RKO (cell line): Measurements from ENCODE around the gene NPC1.
A peak's percentile ranks its signal among the peaks of the same experiment; 100 is the strongest.
"Not testable (repeated sequence)": the region's sequence is repeated elsewhere in the genome, so short reads cannot be mapped to it uniquely, and the experiment has no call there.

Experiments used
- DNase-seq: peaks from one replicate; pipeline ENCODE4 v3.0.0-alpha.2; 2016; ENCODE audit warnings: low spot score

The NPC1 gene

DNA sequence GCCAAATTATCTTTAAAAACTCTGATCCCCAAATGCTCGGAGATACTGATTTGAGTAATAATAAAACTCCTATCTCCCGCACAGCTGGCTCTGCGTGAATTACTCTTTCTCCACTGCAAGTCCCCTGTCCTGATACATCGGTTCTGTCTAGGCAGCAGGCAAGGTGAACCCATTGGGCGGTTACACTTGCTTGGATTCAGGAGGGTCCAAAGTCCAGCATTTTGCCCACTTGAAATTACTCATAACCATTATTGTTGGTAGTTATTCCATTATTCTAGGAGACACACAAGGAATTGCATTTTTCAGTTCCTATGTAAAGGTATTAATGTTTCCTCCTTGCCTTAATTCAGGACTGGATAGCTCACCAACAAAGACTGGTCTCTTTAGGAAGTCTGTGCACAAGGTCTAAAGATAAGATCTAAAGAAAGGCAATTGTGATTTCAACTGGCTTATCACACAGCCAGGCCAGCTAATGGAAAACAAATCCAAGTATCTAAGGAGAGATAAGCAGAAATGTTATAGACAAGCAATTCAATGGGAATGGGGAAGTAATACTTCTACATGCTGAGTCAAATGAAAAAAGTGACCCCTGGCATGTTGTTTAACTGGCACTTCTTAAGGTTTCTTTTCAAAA lies 23.2 kb upstream of the NPC1 start:
- DNase-seq, result no peak

DNA sequence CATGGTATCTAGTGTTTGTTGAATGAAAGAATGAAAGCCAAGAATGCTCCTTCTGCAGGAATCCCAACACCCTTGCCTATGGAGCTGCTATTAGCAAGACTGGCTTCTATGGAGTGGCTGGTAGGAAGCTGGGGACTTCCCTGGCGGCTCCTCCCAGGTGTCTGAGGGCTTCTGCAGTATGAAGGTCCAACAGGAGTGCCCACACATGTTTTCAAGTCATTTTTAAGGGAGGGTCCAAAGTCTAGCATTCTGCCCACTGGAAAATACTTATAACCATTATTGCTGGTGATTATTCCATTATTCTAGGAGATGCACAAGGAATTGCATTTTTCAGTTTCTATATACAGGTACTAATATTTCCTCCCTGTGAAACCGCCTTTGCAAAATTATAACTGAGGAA lies 21.9 kb upstream of the NPC1 start:
- DNase-seq, result no peak

DNA sequence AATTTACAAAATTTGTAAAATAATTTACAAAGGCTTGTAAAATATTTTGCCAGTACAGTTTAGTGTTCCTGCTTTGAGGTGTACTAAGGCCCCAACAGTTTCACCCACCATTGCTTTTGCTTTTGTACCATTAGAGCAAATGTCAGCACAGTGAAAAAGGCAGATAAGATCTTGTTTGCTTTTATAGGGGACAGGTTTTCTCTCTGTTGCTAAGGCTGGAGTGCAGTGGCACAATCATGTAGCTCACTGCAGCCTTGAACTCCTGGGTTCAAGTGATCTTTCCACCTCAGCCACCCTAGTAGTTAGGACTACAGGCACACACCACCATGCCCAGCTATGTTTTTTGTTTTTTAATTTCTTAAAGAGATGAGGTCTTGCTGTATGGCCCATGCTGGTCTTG lies 19.6 kb upstream of the NPC1 start:
- DNase-seq, result no peak

DNA sequence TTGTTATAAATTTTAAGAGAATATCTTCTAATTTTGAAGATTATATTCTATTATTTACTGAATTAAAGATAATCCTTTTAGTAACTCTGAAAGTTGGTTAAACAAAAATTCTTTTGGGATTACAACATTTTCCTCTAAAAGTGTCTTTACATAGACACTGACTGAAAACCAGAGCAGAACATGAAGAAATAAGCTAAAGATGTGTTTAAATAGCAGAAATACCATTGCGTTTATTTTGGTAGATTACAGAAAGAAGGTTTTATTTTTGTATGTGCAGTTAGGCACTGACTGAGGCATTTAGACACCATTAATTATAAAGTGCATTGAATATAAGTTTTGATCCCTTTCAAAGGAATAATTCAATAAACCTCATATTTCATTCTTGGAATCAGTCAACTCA lies 13.5 kb upstream of the NPC1 start:
- no peak for DNase-seq

DNA sequence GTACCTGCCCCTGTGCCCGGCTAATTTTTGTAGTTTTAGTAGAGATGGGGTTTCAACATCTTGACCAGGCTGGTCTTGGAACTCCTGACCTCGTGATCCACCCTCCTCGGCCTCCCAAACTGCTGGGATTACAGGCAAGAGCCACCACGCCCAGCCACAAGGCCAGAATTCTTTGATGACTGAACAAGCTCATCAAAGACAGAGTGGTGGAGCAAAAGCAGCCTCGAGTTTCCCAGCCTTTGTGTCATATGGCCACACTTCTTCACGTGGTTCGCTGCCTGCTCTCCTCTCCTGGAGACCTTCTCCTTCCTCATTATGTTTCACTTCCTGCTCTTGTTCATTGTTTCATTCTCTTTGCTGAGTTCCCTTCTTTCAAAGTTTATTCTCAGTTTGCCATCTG lies 9.9 kb upstream of the NPC1 start:
- DNase-seq, result no peak

DNA sequence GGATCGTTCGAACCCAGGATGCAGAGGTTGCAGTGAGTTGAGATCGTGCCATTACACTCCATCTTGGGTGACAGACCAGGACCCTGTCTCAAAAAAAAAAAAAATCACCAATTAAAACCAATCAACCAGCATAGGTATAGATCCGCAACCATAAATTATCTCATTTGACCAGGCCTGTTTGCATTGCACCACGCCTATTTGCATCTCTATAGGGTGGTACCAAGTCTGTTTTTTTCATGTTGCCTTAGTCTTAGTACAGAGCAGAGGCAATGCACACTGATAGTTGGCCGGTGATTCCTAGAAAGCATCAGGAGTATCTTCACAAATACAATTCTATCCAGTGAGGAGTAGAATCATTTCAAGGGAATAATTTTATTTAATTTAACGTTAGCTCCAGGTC lies 9.3 kb upstream of the NPC1 start:
- no peak for DNase-seq

DNA sequence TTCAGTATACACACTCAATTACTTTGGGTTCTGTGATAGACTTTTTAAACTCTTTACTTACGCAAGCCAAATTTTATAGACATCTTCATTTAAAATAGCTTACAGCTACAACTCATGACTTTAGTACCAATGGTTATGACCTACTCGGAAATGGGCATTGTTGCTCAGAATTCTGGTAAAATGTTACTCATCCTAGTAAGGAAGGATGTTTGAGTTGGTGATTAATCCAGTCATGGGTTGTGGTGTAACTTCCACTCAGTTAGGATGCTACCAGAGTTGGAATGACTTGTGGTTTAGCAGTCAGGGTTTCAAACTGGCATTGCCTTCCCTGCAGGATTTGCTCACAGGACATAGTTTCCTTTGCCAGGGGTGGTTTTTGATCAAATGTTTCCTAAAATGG lies 7.4 kb upstream of the NPC1 start:
- DNase-seq, result peak; percentile 87

DNA sequence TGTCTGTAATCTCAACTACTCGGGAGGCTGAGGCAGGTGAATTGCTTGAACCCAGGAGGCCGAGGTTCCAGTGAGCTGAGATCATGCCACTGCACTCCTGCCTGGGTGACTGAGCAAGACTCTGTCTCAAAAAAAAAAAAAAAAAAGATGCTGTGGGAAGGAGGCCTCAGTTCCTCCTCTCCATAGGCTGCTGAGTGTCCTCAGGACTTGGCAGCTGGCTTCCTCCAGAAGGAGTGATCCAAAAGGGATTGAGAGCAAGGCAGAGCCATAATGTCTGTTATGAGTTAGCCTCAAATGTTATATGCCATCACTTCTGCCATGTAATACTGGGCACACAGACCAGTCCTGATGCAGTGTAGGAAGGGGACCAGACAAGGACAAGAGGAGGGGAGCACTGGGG lies 6.6 kb upstream of the NPC1 start:
- no peak for DNase-seq

DNA sequence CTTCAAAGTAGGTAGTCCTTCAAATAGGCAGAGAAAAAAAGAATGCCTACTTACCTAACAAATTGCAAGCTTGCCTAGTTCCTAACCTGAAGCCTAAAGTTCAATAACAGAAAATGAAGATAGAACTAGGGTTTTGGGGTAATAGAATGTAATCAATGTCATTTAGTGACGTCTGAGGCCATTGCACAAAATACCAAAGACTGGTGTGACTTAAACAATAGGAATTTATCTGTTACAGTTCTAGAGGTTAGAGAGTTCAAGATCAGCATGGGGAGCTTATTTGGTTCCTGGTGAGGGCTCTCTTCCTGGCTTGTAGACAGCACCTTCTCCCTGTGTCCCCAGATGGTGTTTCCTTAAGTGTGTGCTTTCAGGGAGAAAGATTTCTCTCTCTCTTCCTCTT lies 4.7 kb upstream of the NPC1 start:
- peak; percentile 17 for DNase-seq

DNA sequence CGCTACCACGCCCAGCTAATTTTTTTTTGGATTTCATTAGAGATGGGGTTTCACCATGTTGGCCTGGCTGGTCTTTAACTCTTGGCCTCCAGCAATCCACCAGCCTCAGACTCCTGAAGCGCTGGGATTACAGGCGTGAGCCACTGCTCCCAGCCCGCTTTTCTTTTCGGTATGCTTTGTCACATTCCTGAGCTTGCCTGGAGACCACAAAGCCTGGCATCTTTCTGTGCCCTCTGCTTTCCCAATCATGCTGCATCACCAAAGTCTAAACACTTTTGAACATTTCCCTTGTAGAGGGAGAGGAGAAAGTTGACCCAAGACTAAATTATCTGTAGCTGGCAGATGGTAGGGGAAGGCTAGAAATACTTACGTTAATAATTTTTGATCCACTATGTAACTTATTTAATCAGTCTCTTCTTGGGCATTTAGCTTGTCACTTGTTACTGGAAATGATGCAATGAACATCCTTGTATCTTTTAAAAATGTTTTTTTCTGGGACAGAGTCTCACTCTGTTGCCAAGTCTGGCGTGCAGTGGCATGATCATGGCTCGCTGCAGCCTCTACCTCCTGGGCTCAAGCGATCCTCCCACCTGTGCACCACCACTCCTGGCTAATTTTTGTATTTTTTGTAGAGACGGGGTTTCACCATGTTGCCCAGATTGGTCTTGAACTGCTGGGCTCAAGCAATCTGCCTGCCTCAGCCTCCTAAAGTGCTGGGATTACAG lies 2.7 kb upstream of the NPC1 start:
- DNase-seq, result no peak

DNA sequence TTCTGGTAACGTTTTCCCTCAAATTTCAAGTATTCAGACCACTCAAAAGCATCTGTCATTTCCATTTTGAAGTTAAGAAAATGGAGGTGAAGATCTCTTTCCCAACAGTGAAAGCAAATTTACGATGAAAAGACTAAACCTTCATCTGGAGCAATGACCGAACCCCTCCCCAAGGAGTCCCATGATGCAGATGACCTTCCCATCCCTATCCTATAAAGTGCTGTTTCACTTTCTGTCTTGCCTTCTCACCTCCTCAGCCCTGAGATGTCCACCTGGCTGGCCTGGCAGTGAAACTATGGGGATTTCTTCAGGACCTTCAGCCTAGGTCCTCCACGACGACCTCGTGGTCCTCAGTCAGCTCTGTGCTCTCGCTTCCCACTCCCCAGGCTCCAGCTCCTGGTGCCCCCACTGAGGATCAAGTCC lies 925 bp upstream of the NPC1 start:
- DNase-seq, result no peak

DNA sequence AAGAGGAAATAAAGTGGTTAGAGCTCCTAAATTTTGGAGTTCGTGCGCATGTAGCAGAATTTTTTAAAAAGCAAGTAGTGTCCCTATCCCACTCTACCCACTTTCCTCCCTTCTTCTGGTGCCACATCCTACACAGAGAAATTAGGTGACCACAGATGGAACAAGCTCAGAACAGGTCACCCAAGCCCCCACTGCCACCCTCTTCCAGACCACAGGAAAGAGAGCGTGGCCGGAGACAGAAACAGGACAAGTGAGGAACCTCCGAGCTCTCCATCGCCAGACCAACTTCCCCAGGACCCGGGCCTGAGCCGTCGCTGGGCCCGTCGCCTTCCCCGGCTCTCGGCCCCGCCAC lies 433 bp downstream of the NPC1 start:
- no peak for DNase-seq

DNA sequence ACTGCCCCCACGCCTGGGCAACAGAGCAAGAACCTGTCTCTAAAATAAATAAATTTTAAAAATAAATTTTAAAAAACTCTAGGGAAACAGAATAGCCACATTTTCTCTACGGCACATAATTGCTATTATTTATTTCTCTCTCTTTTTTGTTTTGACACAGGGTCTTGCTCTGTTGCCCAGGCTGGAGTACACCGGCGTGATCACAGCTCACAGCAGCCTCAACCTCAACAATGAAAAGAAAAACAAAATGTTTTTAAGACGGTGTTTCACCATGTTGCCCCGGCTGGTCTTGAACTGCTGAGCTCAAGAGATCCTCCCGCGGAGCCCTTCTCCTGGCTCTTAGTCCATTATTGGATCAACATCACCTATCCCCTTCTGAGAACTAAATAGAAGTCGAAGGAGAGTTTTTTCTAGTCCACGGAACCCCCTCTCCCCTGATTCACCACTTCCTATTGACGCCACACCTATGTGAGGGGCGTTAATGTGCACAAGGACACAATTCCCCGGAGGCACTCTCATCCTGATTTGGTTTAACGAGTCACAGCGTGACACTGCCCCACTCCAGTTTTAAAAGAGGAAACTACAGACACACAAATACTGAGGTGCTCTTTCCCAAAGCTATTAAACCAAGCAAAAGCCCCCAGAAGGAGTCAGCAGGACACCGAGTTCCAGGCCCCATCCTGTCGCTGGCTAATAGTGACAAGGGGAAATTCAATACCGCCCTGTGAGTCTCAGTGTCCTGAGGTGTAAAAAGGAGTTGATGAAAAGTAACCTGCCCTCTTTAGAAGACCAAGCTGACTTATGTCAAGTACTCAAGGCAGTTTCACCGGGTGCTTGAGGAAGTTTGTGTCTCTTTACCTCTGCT lies 1.1 kb downstream of the NPC1 start:
- peak; percentile 69 for DNase-seq

DNA sequence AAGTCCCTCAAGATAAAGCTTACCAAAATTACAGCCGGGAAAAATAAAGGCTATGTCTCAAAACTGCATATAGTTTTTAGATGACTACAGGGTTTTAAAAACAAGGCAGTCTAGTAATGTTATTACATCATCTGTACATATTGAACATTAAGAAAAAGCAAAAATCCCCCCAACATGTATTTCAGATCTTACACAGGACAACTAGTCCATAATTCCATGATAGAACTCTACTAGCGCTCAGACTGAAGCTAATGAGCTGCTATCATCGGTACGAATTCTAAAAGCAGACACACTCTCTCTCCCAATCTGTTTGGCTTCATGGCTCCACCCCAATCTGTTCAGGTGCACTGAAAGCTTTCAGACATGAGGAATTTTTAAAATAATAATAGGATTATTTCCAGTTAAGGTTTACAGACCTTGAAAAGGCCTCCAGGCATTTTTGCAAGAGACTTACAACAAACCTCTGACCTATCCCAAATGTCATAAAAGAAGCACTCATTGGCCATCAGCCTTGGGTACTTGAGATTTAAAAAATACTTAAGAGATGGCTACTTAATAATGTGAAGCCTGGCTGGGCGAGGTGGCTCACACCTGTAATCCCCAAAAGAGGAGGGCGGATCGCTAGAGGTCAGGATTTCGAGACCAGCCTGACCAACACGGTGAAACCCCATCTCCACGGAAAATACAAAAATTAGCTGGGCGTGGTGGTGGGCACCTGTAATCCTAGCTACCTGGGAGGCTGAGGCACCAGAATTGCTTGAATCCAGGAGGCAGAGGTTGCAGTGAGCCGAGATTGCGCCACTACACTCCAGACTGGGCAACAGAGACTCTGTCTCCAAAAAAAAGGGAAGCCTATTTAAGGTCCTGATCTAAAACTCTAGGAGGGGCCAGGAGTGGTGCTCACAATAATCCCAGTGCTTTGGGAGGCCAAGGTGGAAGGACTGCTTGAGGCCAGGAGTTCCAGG lies 2.0 kb downstream of the NPC1 start:
- no peak for DNase-seq

DNA sequence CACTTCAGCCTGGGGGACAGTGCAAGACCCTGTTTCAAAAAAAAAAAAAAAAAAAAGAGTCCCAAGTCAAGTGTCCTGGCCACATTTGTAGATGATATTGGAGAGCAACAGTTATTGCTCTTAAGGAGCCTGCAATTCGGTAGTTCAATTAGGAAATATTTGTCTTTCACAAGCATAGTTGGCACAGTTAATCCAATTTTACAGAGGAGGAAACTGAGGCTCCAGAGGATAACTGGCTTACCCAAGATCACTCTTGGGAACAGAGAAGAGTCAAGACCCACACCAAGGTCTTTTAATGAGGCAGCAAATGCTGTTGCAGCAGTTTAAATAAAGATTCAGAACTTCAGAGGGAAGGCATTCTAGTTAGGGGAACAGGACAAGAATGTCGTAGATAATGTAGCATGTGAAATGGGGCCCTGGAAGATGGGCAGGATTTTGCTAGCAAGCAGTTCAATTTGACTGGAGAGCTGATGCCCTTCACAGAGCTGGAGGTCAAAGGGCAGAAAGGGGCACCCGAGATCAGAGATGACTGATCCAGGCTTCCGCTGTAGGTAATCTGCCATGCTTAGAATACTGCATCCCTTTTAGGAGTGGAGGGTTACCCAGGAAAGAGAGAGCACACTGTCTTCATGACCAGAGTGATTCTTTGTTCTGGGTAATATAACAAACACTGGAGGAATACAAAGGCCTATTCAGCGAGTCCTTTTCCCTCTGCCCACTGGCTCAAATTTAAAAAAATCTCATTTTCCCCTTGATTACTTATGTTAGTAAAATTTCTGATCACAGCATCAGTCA lies 3.0 kb downstream of the NPC1 start:
- no peak for DNase-seq

DNA sequence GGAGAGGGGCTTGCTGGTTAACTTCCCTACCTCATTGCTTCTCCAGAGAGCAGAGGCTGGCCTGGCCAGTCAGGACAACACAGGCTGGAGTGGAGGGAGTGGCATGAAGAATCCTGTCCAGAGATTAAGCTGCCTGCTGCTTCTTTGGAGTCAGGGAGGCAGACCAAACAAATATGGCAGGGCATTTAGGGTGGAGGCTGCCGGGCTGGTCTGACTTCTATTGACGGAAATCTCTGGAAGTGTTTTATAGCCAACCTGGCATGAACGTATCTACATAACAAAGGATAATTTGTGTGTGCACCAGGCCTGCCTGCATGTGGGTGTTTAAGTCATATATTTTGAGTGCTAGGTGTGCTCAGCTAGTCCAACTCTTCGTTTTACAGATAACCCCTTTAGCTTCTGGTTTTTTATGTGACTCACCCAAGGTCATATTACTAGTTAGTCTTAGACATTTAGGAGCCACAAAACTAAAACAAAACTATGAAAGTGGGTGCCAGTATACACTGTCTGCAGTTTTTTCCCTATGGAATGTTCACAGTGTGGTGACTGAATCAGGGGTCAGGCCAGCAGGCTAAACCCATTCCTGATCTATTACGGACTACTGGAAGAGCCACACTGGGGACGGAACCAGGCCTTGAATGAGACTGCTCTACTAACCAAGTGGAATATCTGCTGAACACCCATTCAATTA lies 5.5 kb downstream of the NPC1 start:
- no peak for DNase-seq

DNA sequence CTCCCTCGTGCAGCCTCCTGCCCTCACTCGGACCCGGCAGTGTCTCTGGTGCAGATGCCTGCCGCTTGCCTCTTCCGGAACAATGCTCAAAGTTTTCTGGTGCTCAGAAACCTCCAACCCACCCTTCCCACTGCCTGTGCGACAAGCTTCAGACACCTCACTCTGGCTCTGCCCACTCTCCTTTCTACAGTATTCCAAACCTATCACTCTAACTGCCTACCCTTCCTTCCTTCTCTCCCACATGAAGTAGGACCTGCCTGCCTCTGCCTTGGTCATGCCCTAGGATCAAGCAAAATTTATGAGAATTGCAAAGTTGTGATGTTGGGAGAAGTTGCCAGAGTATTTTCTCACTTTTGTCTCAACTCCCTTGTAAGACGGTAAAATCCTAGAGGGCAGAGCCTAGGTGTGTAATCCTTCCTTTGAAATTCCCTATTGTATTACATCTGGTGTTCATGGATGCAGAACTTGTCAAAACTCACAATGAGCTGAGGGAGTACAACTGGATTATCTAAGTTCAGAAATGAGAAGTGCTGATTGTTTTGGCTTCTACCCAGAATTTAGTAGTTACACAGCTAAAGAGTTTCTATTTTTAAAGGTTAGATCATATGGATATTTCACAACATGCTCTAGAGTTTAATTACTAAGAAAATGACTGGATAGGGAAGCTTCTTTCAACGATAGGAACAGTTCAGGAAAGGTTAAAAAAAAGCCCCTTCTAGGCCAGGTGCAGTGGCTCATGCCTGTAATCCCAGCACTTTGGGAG lies 7.2 kb downstream of the NPC1 start:
- no peak for DNase-seq

DNA sequence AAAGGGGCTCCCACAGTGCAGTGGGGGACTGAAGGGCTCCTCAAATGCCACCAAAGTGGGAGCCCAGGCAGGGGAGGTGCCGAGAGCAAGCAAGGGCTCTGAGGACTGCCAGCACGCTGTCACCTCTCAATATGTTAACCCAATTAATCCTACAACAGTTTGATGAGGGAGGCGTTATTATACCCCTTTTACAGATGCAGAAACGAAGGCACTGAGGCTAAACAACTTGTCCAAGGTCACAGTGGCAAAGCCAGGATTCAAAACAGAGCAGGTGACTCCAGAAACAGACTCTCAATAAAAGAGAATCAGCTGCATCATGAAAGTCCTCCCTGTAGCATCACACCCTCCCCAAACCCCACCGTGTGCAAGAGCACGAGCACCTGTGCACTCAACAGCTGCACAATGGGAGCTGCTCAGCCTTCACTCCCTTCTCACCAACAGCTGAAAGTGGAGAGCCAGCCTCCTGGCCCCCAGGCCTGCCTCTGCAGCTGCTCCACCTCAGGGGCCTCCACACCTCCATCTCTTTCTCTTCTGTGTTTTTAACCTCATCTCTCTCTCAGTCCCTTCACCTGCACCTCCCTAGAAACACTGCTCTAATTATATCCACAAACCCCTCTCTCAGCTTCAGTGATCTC lies 8.1 kb downstream of the NPC1 start:
- DNase-seq, result no peak

DNA sequence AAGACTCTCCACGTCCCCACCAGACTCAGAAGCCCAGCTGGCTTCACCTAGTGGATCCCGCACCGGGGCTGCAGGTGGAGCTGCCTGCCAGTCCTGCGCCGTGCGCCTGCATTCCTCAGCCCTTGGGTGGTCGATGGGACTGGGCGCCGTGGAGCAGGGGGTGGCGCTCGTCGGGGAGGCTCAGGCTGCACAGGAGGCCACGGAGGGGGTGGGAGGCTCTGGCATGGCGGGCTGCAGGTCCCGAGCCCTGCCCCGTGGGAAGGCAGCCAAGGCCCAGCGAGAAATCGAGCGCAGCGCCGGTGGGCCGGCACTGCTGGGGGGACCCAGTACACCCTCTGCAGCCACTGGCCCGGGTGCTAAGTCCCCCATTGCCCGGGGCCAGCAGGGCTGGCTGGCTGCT lies 8.8 kb downstream of the NPC1 start:
- not testable (repeated sequence) for DNase-seq

DNA sequence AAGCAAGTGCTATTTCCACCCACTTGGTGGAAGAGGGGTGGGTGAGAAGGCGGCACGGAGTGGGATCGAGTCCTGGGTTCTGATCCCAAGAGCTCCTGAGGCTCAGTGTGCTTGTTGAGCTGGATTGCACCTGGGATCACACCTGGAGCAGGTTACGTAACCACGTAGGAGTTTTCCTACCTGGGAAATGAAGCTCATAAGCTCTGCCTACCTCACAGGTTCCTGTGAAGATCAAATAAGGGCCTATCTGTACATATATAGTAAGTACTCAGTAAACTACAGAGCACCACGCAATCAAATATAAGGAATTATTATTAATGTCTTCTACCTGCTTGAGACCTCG lies 11.0 kb downstream of the NPC1 start:
- no peak for DNase-seq
